HG03457 (cell line): ENCODE results near the gene CDH5.
"Not testable (repeated sequence)": the region's sequence is repeated elsewhere in the genome, so short reads cannot be mapped to it uniquely, and the experiment has no call there.

Experiments
- ATAC-seq: cut with Tn5 transposase; IDR thresholded peaks from one replicate; pipeline ENCODE4 v1.9.1; 2021; ENCODE audit warnings: moderate number of reproducible peaks; ENCODE audit not compliant: unreplicated experiment

CDH5 gene

DNA sequence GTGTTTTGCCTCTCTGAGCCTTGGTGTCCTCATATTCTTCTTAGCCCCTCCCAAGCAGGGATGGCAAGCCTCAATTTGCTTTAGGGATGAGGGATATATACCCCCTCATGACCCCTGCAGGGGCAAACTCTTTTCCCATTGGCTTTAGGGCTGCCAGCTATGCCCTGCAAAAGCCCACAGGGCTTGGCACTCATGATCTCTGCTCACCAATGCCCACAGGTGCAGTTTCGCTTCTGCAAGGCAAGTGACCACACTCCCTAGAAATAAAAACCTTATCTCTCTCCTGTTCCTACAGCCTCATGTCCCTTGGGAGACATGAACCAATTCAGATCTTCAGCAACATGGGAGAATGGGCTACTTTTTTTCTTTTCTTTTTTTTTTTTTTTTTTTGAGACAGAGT, 69.4 kb downstream of the CDH5 start:
- ATAC-seq: no peak

- no peak for ATAC-seq
These were observed 71.0 kb downstream of the CDH5 start for GRCh38 chr16:66437391-66437945.

- no peak for ATAC-seq
These were observed 72.0 kb downstream of the CDH5 start for GRCh38 chr16:66438536-66438935.

DNA sequence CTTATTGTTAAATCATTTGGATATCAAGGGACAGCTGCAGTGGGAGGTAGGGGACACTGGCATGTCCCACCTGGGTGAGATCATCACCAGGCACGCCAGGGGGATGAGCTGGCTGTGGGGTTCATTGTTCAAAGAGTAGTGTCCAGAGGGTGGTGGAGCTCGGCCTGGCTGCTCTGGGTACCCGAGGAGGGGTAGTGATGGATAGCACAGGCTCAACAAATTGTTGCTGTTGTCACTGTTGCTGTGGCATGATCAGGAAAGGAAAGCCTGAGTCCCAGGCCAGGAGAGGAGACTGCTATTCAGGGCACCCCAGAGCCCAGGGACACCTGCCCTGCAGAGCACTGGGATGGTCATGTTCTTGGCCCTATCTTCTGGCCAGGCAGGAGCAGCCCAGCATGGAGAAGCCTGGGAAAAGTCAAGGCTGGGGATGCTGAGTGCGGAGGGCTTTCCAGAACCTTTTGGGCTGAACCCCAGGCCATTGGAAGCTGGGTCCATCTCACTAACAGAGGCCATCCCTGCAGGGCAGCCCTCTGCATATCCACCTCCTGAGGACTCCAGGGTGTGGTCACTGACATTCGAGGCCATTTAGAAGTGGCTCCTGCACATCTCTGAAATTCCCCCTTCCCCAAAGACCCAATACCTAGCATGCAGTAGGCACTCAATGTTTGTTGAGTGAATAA, 72.7 kb downstream of the CDH5 start:
- ATAC-seq: no peak

- no peak for ATAC-seq
These were observed 73.8 kb downstream of the CDH5 start for GRCh38 chr16:66440271-66440802.

- no peak for ATAC-seq
These were observed 74.5 kb downstream of the CDH5 start for GRCh38 chr16:66440970-66441369.

GRCh38 chr16:66441586-66442375, 75.3 kb downstream of the CDH5 start:
- ATAC-seq: no peak

DNA sequence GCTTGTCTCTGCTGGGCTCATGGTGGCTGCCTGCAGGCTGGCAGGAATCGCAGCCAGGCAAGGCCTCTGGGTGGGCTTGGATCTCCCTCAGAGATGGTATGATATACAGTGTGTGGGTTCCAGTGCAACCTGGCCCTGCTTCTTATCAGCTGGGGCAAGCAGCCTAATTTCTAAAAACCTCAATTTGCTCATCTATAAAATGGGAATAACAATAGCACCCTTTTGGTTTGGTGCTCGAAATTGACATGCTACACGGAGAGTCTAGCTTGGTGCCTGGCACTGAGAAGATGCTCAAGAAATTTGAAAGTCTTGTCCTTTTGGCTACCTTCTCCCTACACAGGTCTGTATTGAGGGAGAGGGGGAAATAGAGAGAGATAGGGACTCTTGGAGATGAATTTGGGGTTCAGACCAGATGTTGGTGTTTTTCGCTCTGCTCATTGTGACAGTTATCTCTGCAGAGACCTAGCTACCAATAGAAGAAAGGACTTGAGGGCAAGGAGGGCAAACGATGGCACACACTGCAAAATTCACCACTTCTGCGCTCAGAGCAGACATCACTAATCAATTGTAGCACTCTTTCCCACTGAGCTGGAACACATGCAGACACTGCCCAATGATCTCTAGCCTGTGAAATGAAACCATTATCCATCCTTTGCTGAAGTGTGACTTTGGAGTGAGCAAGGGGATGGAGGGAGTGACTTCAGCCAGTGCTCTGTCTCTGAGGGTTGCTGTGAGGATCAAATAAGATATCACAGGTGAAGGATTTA, 76.2 kb downstream of the CDH5 start:
- ATAC-seq: no peak

- ATAC-seq: no peak
These were observed 76.8 kb downstream of the CDH5 start for GRCh38 chr16:66443269-66443652.

DNA sequence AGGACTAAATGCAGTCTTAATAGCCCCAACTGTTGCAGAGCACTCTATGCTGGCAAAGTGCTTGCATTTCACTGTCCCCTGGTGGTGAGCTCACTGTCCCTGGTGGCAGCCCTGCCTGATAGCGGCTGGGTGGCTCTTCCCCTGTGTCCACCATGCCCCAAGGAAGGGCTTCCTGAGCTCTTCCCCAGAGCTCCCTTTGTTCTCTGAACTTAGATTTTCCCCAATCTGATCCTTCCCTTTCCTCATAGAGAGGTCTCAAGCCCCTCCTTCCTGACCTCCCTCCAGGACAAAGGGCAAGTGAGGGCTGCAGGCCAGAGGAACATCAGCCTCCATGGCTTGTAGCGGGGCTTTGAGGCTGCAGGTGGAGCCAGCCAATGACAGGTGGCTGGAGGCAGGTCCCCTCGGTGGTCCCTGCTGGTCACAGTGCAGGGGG, 77.6 kb downstream of the CDH5 start:
- no peak for ATAC-seq

DNA sequence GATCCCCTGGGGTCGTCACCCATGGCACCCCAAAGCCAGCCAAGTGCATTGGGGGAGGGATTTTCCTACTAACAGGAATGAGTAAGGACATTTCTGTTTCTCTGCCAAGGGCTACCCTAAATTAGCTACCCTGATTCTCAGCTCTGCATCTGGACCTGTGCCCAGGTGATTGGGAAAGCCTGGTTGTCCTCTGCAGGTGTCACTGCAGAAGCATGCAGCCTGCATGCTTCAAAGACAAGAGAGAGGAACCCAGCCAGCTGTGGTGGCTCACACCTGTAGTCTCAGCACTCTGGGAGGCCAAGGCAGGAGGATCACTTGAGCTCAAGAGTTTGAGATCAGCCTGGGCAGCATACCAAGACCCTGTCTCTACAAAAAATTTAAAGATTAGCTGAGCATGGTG, 80.2 kb downstream of the CDH5 start:
- no peak for ATAC-seq

- no peak for ATAC-seq
These were observed 81.0 kb downstream of the CDH5 start for GRCh38 chr16:66447491-66447890.

- ATAC-seq: no peak
These were observed 85.1 kb downstream of the CDH5 start for GRCh38 chr16:66451548-66451947.

GRCh38 chr16:66453230-66453629, 86.7 kb downstream of the CDH5 start:
- ATAC-seq: not testable (repeated sequence)
